ENCODE data around the gene EHD4.

- no peak for TF ChIP-seq CTCF (optimal IDR thresholded peaks at IDR 0.05 in 1 of 3, IDR thresholded peaks at IDR 0.05 in 1 of 3, conservative IDR thresholded peaks at IDR 0.05 in 1 of 3; ENCODE audit: extremely low read depth in 1 of 3, insufficient read depth in 2 of 3, low read length in 3 of 3)
- no peak for TF ChIP-seq EZH2 (IDR thresholded peaks at IDR 0.05; ENCODE audit: low read length)
Measured at GRCh38 chr15:41880156-41880877, 92.0 kb downstream of the EHD4 start.
